HG03558 (cell line): ENCODE results near the gene PAPOLA.

ENCODE experiments used
- ATAC-seq: cut with Tn5 transposase; IDR thresholded peaks from one replicate; pipeline ENCODE4 v1.9.1; 2021; ENCODE audit warnings: moderate number of reproducible peaks; ENCODE audit not compliant: unreplicated experiment; ENCODE audit errors: extremely low read depth

Gene PAPOLA

DNA sequence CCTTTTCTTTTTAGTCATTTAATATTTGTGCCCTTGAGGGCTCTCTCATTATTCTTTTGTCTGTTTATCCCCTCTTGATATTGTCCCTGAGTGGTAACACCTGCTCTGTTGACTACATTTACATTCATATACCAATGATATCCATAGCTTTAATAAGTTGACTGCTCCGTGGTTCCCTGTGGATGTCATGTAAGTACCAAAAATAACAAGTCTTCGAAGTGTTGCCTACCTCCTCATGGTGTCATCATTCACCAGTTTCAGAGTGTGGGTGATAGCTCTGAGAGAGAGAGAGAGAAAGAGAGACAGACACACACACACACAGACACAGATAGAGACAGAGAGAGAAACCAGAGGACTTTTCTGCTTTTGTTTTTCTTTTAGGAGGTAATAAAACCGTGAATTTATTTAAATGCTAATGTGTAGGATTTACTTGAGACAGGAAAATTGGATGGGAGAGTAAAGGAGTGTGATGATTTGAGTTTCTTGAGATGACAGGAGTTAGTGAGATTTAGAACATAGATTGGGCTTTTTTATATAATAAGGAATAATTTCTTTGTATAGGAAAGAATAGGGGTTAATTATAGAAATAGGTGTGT, 52.2 kb downstream of the PAPOLA start:
- ATAC-seq, result no peak

DNA sequence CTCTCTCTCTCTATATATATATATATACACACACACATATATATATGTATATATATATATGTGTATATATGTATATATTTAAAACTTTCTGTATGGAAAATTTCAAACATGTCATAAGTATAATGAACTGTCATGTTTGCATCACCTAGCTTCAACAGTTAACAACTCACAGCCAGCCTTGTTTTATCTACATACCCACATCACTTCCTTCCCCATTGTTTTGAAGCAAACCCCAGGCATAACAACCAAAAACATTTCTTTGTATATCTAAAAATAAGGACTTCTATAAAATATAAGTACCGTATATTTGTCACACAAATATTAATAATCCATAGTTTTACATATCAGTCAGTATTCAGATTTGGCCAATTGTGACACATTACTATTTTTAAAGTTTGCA, 57.4 kb downstream of the PAPOLA start:
- no peak for ATAC-seq

DNA sequence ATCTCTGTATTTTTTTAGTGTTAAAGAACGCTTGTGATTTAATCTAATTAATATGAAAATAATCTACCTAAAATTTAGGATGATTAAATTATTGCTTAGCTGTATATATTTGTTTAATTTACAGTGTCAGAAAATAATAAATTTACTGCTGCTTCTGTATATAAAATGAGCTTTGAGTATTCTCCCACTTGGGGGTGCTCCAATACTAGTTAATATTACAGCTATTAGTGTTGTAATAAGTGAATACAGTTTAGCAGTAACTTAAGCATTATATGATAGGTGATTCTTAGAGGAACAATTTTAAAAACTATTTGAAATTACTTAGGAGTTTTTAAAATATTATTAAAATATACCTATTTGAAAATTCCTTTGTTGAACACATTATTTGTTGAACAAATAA, 62.2 kb downstream of the PAPOLA start:
- no peak for ATAC-seq

DNA sequence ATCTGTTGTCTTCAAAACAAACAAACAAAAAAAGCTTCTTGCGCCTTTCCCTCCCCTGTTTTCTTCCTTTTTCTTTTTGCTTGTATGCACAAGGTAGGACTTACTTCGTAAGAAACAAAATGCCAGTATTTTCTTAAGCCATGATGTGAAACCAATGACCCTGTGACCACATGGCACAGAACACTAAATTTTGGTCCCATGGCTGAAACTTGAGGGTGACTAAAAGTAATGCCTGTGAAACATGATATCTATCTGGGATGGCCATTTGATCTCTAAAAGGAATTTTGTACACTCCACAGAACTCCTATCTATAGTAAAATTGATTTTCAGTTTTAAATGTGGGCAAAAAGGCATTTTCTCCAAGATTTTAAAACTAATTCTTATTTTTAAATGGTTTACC, 63.6 kb downstream of the PAPOLA start:
- no peak for ATAC-seq

DNA sequence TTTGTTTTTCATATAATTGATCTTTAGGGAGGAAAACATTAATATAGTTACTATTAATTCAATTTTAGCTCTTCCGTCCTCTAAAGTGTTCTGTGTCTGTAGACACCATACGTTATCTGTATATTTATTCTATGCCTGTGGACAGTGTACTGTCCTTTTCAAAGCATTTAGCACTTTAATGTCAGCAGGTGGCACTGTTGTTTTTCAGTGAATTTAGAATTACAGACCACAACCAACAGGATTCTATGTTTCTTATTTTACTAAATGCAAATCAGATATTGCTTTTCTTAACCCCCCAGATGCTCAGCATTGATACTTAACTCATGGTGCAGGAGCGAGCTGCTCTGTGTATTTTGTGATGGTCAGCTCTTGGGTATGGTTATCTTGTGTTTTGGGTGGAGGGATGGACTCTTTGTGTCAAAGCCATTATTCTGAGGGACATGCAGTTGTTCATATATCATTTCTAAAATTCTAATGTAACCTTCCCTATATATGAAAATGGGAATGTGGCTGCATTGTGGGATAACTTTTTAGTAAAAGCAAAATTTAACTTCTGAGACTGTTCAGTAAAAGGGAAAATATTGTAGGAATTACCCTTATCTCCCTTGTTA, 65.2 kb downstream of the PAPOLA start:
- no peak for ATAC-seq

DNA sequence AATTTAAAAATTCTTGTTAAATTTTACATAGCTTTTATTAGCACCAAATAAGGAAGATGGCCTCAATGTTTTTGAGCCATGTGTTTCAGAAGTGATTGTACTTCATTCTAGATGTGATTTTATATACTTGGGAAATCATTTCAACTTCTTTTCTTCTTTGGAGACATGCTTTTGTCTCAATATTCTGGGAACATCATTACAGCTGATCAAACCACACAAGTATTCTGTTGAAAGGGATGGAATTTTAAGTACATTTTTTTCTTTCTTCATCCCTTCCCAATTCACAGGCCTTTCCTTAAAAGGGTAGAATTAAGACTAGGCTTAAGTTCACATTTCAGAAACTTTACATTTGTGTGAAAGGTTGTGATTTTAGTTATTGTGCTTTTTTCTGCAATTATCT, 66.4 kb downstream of the PAPOLA start:
- no peak for ATAC-seq

DNA sequence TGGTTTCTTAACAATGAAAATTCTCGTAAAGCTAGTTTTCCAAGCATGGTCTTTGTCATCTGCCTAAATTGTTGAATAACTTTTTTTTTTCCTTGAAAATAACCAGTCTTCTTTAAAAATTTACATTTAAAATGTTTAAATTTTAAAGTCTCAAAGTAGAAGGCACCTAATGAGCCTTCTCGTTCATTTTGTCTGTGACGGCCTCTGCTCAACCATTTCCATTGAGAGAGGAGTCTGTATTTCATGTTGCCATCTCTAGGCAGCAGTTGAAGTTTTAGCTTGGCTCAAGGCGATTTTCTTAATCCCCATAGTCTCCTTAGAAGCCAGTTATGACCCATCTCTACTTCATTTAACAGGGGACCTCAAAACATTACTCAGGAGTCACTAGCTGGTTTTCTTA, 69.1 kb downstream of the PAPOLA start:
- ATAC-seq, result no peak

DNA sequence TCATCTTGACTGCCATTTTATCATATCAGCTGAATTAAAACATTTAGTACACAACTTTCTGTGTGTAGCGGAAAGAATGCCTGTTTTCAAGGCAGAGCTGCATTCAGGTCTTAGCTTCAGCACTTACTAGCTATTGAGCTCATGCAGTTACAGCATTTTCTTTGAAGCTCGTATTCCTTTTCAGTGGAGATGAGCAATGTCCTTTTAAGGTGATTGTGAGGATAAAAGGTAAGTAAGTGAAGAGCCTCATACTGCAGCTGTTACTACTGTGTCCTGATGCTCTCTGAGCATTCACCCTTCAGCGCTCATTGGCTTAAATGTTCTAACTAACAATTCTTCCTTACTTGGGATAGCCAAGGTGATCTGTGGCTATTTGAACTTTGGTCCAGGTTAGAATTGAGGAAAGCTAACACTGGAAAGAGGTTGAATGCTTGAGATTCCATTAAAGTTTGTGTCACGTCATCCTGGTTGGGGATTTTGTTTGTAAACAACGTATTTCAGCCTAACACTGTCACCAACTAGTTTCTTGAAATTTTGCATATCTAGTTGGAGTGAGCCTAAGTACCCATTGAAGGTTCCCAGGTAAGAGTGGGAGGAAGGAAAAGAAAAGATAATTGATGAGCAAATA, 71.4 kb downstream of the PAPOLA start:
- ATAC-seq, result no peak

DNA sequence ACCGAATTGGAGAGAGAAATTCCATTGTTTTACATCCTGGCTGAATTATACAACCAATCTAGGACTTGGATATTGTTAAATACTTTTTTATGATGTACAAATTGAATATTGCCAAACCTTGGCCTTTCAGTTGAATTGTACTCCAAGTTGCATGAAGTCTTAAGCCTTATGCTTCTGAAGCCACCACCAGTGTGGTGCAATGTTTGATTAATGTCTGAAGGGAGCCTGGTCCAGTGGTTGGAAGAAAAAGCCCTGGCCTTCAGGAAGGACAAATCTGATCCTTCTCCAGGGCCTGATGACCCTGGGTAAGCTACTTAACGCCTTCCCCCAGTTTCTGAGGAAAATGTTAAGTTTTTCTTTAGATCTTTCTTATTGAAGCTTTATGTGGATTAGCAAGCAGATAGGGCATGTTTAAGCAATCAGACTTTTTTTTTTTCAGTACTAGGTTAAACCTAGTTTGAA, 72.0 kb downstream of the PAPOLA start:
- no peak for ATAC-seq

DNA sequence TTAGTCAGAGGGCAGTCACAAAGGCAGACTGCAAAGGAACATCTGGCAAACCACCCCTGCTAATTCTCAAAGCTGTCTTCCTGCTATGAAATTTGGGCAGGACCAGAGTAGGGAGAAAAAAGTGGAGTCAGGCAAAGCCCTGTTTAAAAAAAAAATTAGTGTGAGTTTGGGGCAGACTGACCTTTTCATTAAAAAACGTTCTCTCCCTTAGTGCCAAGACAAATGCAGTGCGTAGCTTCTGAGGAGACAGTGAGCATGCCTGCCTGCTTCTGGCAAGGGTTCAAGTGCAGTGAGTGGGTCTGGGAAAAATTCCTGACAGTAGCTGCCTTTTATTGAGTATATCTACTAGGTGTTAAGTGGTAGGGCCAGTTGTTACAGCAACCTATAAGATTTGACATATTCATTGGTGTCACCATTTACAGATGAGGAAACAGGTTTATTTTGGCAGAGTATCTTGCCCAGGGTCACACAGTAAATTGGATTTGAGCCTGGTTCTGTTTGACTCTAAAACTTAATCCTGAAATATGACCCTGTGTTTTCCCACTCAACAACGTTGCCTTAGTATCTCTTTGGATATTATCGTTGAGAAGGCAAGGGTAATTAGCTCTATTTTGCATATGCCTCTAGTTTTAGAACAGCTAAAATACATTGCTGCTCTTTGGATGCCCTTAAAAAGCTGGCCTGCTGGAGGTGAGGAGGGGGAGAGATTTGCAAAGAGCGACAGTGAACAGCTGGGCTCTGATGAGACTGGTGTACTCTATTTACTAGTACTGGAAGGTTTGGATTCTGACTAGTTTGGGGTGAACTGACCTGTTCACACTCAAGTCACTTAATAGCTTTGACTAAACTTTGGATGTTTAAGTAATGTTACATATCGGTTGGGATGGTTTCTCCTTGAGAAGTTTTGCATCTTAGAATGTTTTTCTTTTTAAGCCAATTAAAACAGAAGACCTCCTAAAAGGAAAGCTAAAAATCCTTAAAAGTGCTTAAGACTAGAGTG, 72.8 kb downstream of the PAPOLA start:
- ATAC-seq, result no peak

DNA sequence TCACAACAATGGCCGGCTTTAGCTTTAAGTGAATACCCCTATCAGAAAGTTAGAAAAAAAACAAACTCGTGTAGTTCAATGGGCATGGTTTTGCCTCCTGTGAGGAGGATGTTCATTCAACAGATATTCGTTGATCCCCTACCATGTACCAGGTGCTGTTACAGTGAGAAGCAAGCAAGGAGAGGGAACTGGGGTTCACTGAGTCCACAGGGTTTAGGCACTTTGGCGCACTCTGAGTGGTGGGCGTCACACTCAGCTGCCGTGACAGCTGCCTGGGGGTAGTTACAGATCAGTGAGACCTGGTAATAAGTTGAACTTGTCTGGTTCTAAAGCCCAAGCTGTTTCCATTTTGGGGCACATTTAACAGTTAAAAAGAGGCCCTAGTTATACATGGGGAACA, 74.2 kb downstream of the PAPOLA start:
- no peak for ATAC-seq

DNA sequence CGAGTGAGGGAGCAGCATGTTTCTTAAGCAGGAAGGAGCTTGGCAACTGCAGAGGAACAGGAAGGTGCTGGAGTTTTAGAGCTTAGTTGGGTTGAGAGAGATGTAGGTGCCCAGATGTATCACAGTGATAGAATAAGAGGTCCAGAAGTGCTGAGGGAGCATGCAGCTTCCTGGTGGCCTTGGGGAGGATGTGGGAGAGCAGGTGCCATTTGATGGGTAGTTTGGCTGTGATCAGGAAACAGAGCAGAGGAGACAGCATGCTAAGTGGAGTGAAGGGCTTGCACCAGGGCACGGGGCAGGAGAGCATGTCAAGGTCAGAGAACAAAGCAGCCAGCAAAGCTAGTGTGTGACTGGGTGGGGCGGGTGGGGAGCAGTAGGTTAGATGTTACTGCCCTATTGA, 74.8 kb downstream of the PAPOLA start:
- no peak for ATAC-seq

DNA sequence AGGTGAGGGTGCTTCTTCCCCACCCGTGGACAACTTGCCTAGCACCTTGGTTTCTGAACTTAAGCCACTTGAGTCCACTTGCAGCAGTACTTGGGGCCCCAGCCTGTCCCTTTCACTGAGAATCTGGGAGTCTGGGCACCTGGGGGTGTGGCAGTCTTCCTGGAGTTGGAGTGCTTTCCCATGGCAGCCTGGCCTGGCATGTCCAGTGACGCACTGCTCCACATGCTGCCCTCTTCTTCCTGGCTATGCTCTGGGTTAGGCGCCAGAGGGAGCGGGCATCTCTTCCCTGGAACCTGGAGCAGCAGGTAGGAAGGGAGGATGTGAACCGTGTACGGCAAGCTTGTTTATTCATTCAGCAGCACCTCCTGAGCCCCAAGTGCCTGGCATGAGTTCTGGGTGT, 76.4 kb downstream of the PAPOLA start:
- no peak for ATAC-seq

DNA sequence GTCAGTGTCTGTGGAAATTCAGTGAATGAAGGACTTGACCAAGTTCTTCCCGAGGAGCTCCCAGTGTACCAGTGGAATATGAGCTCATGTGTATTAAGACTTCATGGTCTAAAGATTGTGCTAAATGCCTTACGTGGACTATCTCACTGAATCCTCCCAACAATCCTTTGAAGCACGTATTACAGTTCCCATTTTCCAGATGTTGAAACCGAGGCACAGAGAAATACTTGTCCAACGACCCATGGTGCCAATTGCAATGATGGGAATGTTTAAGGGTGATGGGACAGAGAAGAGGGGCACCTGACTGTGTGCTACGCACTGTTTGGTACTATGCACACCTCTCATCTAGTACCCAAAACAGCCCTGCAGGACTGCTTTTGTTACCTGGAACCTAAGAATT, 77.2 kb downstream of the PAPOLA start:
- ATAC-seq, result no peak

DNA sequence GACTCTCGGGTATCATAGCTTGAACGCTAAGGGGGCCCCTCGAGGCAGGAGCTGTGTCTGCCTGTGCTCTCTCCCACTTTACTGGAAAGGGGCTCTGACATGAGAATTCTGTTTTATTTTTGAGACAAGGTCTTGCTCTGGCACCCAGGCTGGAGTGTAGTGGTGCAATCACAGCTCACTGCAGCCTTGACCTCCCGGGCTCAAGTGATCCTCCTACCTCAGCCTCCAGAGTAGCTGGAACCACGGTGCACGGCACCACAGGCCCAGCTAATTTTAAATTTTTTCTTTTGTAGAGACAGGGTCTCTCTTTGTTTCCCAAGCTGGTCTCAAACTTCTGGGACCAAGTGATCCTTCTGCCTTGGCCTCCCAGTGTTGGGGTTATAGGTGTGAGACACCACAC, 77.7 kb downstream of the PAPOLA start:
- ATAC-seq, result no peak

DNA sequence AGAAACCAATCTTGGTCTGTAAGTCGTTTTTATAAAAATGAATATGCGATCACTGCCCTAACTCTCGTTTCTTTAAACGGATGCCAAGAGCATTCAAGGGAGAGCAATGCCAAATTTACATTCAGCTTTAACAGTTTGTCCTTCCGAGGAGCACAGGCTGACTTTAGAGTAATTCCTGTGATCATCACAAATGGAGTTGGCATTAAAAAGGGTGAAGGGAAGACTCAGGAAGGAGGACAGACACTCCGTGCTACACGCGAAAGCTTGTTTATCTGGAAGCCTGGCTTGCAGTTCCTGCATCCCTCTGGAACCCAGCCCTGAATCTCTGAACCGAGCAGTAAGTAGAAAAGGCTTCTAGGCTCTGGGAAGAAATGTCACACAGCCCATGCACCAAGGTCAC, 78.4 kb downstream of the PAPOLA start:
- ATAC-seq, result no peak

DNA sequence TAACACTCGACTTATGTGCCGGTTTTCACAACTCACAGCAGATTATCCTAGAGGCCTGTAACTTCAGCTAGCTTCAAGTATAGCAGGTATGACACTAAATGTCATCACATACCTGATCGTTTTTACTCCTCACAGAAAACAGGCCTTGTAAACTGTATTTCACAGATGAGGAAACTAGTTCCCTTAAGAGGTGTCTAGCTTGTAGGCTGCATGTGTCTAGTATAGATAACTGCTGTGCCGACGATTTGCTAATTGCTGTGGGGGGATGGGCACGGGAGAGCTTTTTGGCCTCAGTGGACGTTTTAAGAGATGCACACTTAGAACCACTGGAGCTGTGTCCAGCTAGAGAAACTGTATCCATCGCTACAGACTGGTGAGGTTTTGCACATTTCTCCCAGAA, 78.8 kb downstream of the PAPOLA start:
- no peak for ATAC-seq

DNA sequence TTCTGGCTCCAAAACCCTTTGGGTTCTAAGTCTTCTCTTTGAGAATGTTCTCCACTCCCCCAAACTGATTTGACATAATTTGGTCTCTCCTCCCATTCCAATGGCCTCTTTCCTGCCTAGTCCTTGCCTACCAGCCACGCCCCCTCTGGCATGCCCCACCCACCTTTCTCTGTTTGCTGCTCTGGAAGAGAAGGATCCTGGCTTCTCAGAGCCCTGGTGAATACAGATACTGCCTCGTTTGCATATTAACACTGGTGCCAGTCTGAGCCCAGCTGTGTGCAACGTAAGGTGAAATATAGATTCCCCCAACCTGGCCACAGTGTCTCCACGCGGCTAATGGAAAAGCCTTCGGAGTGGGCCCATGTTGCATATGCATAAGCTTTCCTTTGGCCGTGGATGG, 79.7 kb downstream of the PAPOLA start:
- ATAC-seq, result no peak

DNA sequence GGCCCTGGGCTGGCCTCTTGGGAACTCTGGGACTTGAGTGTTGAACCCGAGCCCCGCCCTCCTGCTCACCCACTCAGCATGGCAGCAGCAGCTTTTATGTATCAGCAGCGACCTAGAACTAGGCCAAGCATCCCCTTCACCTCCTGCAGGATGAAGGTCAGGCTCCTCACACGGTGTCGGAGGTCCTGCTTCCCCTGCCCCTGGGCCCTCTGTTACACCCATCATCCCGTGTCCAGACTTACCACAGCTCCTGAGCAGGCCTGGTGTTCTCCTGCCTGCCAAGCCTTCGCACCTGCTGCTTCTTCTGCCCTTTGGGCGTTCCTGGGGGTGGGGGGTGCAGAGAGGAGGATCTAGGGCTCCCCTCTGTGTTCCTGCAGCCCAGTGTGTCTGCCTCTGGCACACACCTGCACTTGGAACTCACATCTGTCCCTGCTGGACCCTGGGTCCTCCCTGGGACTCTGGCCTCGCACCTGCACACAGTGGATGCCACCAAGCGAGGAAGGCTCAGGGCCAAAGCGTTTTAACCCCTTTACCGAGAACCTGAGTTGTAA, 80.3 kb downstream of the PAPOLA start:
- ATAC-seq, result no peak

DNA sequence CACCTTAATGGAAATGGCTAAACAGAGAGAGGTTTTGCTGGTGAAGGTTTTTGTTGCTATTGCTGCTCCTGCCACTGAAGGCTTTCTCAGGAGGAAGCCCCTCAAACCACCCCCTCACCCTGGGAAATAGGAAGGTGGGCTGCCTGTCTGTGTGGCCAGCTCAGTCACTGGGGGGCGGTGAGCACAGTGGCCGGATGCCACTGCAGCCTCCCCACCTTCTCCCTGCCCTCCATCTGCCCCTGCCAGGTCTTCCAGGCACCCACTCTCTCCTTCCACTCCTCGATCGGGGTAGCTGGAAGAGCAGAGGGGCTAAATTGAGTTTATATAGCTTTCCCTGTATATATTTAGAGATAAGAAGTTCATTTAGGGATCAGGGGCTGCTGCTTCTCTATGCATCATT, 80.8 kb downstream of the PAPOLA start:
- no peak for ATAC-seq
